ENCODE results near the gene BTD. TPM values are rescaled to one million over a fixed set of nuclear protein-coding genes. Genes with fewer than 3 reads are reported as not detected.

Gene BTD
- total RNA-seq (2013; cell fraction: nucleolus; rRNA removed): 6.9 and 10.1 TPM in 2 replicates
- total RNA-seq (2014; rRNA removed) (4.6 and 5.0 TPM in 2 replicates), total RNA-seq (2014; rRNA removed; fragmentation: Illumina TruSeq; extraction: Trizol) (2.9 and 3.4 TPM in 2 replicates), total RNA-seq (2021) (4.0 and 4.5 TPM in 2 replicates), polyA plus RNA-seq (2011; rRNA removed) (9.4 and 10.3 TPM in 2 replicates), polyA plus RNA-seq (2014; fragmentation: Illumina TruSeq; extraction: Trizol) (3.9 and 5.6 TPM in 2 replicates), polyA plus RNA-seq (2014; fragmentation: Nextera tagmentation; extraction: Ambion mirVana) (1 to 10 TPM; 6.1 to 9.2 TPM), polyA plus RNA-seq (2014; rRNA removed) (3.5 and 5.7 TPM in 2 replicates), polyA plus RNA-seq (2016; fragmentation: Nextera tagmentation; extraction: Ambion mirVana) (1 to 10 TPM; 4.6 to 5.5 TPM), polyA minus RNA-seq (2011; rRNA and poly(A)+ RNA removed) (12.8 and 14.2 TPM in 2 replicates), Bru-seq, nascent RNA (percentile 54 among the genes with signal in this experiment), BruChase-seq, experiment 1, labeled RNA remaining after a 6-hour chase (percentile 44 among the genes with signal in this experiment), BruChase-seq, experiment 2, labeled RNA remaining after a 2-hour chase (percentile 46 among the genes with signal in this experiment)
- polyA plus RNA-seq (2011; ENCODE audit: low read depth): 6.5 TPM
- 9.5 and 11.8 TPM in 2 replicates for polyA plus RNA-seq (2011; cell fraction: cytosol; rRNA removed)
- polyA plus RNA-seq (2011; cell fraction: nucleus; rRNA removed): 4.6 and 6.4 TPM in 2 replicates
- 3.4 and 4.4 TPM in 2 replicates for polyA plus RNA-seq (2012)
- polyA minus RNA-seq (2011; cell fraction: cytosol; rRNA and poly(A)+ RNA removed): 2.7 and 3.6 TPM in 2 replicates
- 8.3 and 10.5 TPM in 2 replicates for polyA minus RNA-seq (2011; cell fraction: nucleus; rRNA and poly(A)+ RNA removed)
- long read RNA-seq, experiment 1, partial matches to known transcripts: 0 of 1 reads
- long read RNA-seq, experiment 1, other reads (novel, unspliced or antisense): 1 of 1 reads
- long read RNA-seq, experiment 2, full-length matches to known transcripts: 36 of 41 reads
- long read RNA-seq, experiment 2, partial matches to known transcripts: 2 of 41 reads
- long read RNA-seq, experiment 2, other reads (novel, unspliced or antisense): 3 of 41 reads

GRCh38 chr3:15601399-15602145 lies at the start of gene BTD, which contains the start of gene HACL1:
Gene BTD, plus strand, starts transcription at chr3:15601745. Its CDS starts 33,695 bp downstream, at chr3:15635440.
Gene HACL1, minus strand, starts transcription at chr3:15601569. Its CDS starts 106 bp downstream, at chr3:15601463.
- peak; percentile 94 for FAIRE-seq
- TF ChIP-seq MLLT1 (IDR thresholded peaks at IDR 0.05) (peak; percentile 52), SMAD1 (IDR thresholded peaks at IDR 0.05; ENCODE audit: low read depth, partially characterized antibody) (peak; percentile 53), SRF (IDR thresholded peaks at IDR 0.05; ENCODE audit: low read depth in 2 of 2, low read length in 2 of 2) (no peak), CUX1 (IDR thresholded peaks at IDR 0.05; ENCODE audit: insufficient replicate concordance, low read depth, low read length) (no peak), POLR2AphosphoS2 (IDR thresholded peaks at IDR 0.05; ENCODE audit: low read depth, low read length) (peak; percentile 82; the same call in 1 of the 2 replicates), POU2F2 (IDR thresholded peaks at IDR 0.05; ENCODE audit: borderline replicate concordance, low read depth, low read length) (peak; percentile 90), HCFC1 (IDR thresholded peaks at IDR 0.05; ENCODE audit: low read length) (peak; percentile 32), CTCF (IDR thresholded peaks at IDR 0.05 in 2 of 3, conservative IDR thresholded peaks at IDR 0.05 in 1 of 3; ENCODE audit: control insufficient read depth in 2 of 3, extremely low read depth in 1 of 3, insufficient read depth in 1 of 3, low read depth in 3 of 3, low read length in 3 of 3) (peak in 2 of 3 experiments; percentile 28 to 40; a peak in 5 of 6 replicates)

More at GRCh38 chr3:15601399-15602145, at the start of gene BTD, which contains the start of gene HACL1:
- ChIA-PET SMC1A (ENCODE audit: uncharacterized antibody, unreplicated experiment) (interaction anchor here (0.6 to 2.1 kb wide), 7 partner anchors 11 to 504 kb away, joined by 3 to 6 read pairs (median 4); no protein-coding TSS in a partner anchor), CTCF (interaction anchor here (0.6 to 1.7 kb wide), 3 partner anchors 11 to 364 kb away, joined by 3 to 10 read pairs (median 4); no protein-coding TSS in a partner anchor), RAD21 (ENCODE audit: unreplicated experiment) (interaction anchor here (0.6 to 1.8 kb wide), 8 partner anchors 29 to 333 kb away, joined by 3 to 12 read pairs (median 3); no protein-coding TSS in a partner anchor), POLR2A (interaction anchor here (0.6 to 1.5 kb wide), 4 partner anchors 29 to 302 kb away, joined by 3 to 4 read pairs (median 4); no protein-coding TSS in a partner anchor)
- H3K79me2 ChIP-seq (ENCODE audit: control insufficient read depth, insufficient read depth, low read length): peaks cover 18% of the 10 kb centered on the region
- H3K36me3 ChIP-seq (ENCODE audit: control insufficient read depth in 2 of 2, insufficient read depth in 2 of 2, low read length in 1 of 2): peaks cover 0 to 3% of the 10 kb centered on the region in 2 experiments; a peak in 1 of 4 replicates
- H3K27ac ChIP-seq (ENCODE audit: control insufficient read depth, insufficient read depth): peak within 1 kb of the TSS; percentile 81
- intact Hi-C loops (cut with micrococcal nuclease; ENCODE audit: unreplicated experiment): no loop called here
- DNase-seq (ENCODE audit: low read depth, low spot score): peak; percentile 99
- H3K4me1 ChIP-seq (ENCODE audit: control insufficient read depth, insufficient read depth, low read length): no peaks in the 10 kb centered on the region; the same call in 1 of the 2 replicates
- peak within 1 kb of the TSS; percentile 92 for H3K4me2 ChIP-seq (ENCODE audit: control insufficient read depth, insufficient read depth)
- H2AFZ ChIP-seq (ENCODE audit: control insufficient read depth, low read depth, low read length): peak within 1 kb of the TSS; percentile 99
- in situ Hi-C loops (cut with MboI): no loop called here
- no TSS peak for BruUV-seq (replicated peaks)
- H3K9ac ChIP-seq (ENCODE audit: control insufficient read depth, insufficient read depth, low read length): peak within 1 kb of the TSS; percentile 87
- H3K27me3 ChIP-seq (replicated peaks in 1 of 2; ENCODE audit: control insufficient read depth in 2 of 2, insufficient read depth in 2 of 2, low read length in 1 of 2): no peaks in the 10 kb centered on the region
- peak within 1 kb of the TSS; percentile 91 for H3K4me3 ChIP-seq
- peak; percentile 96 for ATAC-seq
- H4K20me1 ChIP-seq (ENCODE audit: control insufficient read depth, insufficient read depth): no peaks in the 10 kb centered on the region
- WGBS (ENCODE audit: insufficient coverage, insufficient replicate concordance, low lambda C conversion rate, missing lambda C conversion rate): 1% methylated on average over 60 of the region's 61 CpGs
- H3K9me3 ChIP-seq (replicated peaks; ENCODE audit: control insufficient read depth, insufficient read depth, low read length): no peaks in the 10 kb centered on the region; the same call in 1 of the 3 replicates
